ENCODE results near the gene ZFP2.
"Not testable (repeated sequence)": the region's sequence is repeated elsewhere in the genome, so short reads cannot be mapped to it uniquely, and the experiment has no call there.

Gene ZFP2

DNA sequence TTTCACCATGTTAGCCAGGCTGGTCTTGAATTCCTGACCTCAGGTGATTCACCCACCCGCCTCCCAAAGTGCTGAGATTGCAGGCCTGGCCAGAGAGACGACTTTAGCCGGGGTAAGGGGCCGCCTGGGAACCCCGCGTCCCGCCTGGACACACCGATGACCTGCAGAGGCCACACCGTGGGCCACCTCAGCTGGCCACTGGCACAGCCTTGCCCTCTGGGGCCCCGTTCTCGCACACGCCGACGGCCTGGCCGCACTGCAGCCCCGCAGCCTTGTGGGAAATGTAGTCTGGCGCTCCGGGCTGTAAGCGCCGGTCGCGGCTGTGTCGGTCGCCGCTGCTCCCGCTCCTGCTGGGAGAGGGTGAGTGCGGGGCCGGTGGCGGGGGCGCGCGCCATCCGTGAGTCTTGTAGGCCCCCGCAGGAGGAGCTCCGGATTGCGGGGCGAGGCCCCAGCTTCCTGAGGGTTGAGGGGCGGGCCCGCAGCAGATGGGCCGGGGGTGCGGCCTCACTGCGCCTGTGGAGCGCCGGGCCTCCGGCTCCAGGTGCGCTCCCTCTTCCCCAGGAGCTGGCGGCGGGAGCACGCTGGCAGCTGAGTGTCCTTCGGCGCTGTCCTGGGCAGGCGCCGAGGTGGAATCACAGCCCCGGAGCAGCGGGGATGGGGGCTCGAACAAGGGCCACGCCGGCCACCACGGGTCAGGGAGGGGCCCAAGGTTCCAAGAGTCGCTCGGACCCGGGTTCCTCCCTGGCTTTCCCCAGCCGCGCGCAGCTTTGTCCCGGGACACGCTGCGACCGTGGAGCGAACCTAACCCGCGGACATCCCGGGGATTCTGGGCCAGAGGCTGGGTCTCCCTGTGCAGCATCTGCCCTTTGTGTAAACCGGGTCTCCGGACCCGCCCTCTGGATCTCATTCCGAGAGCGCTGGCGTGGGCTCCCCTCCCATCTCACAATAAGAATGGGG, at the start of gene ZFP2:
ZFP2 (plus strand) TSS at position 299 of the 957 bp plus-strand sequence. CDS start 35,401 bp downstream, outside the sequence.
- peak in 52 of 56 donors; percentile 5 to 80 (median 53) for DNase-seq

- no peak for DNase-seq
Measured at GRCh38 chr5:178849316-178849715, 46.4 kb upstream of the ZFP2 start.

GRCh38 chr5:178851951-178852350, 43.8 kb upstream of the ZFP2 start:
- DNase-seq, result no peak

- DNase-seq, result no peak
Measured at GRCh38 chr5:178854284-178854683, 41.4 kb upstream of the ZFP2 start.

GRCh38 chr5:178859625-178860521, 35.8 kb upstream of the ZFP2 start, which contains the start of gene ZNF354B:
TSS of gene ZNF354B (plus strand) at chr5:178859953. CDS start at chr5:178861048, 1,095 bp downstream.
- DNase-seq, result peak; percentile 41 to 94 (median 86)

- not testable (repeated sequence) for DNase-seq
Measured at GRCh38 chr5:178860615-178861014, 35.1 kb upstream of the ZFP2 start.

DNA sequence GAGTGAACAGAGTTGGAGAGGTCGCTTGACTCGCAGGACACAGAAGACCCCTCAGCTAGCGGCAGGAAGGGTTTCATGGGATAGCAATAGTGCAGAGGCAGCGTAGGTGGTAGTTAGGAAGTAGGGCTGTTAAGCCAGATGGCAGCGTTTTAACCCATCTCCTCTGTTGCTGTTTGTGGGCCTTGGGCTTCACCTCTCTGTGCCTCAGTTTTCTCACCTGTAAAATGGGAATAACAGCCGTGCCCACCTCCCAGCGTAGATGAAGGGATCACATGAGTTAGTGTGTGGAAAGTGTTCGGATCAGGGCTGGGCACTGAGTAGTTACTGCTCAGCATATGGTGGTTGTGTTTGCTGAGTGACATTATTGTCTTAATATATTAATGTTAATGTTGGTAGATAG, 34.1 kb upstream of the ZFP2 start:
- no peak for DNase-seq

DNA sequence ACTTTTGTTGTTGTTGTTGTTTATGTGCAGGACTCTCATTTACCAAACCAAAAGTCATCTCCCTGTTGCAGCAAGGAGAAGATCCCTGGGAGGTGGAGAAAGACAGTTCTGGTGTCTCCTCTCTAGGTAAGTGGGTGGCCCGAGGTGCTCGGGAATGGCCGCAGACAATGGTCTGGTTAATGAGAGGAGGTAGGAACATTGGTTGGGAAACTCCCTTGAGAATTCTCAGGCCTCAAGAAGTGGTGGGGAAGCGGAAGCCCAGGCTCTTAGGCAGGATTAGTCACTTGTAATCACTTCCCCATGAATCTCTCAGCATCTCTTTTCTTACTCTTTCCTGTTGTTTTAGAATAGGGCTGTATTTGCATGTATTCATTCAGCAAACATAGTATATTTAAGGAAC, 28.8 kb upstream of the ZFP2 start:
- DNase-seq, result no peak

GRCh38 chr5:178869577-178869976, 26.1 kb upstream of the ZFP2 start:
- no peak for DNase-seq

DNA sequence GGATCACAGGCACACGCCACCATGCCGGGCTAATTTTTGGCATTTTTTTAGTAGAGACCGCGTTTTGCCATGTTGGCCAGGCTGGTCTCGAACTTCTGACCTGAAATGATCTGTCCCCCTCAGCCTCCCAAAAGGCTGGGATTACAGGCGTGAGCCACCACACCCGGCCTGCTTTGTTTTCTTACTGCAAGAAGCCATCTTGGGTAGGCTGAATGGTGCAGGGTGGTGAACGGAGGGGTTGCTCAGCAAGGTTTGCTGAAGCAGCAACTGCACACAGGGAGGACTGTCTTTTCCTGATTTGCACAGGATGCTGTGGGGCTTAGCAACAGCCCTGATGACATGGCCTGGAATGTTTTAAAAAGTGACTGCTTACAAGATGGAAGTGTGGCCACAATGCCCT, 25.3 kb upstream of the ZFP2 start:
- DNase-seq, result no peak

DNA sequence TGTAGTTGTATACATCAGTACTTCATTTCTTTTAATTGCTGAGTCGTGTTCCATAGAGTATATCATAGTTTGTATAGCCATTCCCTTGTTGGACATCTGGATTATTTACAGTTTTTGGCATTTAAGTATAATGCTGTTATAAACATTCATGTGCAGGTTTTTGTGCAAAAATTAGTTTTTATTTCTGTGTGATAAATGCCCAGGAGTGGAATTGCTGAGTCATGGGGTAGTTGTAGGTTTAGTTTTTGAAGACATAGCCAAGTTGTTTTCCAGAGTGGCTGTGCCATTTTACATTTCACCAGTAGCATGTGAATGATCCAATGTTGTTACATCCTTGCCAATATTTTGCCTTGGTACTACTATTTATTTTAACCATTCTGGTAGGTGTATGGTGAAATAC, 23.4 kb upstream of the ZFP2 start:
- DNase-seq, result no peak

DNA sequence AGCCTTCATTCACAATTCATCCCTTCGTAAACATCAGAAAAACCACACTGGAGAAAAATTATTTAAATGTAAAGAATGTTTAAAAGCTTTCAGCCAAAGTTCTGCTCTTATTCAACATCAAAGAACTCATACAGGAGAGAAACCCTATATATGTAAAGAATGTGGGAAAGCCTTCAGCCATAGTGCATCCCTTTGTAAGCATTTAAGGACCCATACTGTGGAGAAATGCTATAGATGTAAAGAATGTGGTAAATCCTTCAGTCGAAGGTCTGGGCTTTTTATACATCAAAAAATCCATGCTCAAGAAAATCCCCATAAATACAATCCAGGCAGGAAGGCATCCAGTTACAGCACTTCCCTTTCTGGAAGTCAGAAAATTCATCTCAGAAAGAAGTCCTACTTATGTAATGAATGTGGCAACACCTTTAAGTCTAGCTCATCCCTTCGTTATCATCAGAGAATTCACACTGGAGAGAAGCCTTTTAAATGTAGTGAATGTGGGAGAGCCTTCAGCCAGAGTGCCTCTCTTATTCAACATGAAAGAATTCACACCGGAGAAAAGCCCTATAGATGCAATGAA, 12.5 kb upstream of the ZFP2 start:
- not testable (repeated sequence) for DNase-seq

DNA sequence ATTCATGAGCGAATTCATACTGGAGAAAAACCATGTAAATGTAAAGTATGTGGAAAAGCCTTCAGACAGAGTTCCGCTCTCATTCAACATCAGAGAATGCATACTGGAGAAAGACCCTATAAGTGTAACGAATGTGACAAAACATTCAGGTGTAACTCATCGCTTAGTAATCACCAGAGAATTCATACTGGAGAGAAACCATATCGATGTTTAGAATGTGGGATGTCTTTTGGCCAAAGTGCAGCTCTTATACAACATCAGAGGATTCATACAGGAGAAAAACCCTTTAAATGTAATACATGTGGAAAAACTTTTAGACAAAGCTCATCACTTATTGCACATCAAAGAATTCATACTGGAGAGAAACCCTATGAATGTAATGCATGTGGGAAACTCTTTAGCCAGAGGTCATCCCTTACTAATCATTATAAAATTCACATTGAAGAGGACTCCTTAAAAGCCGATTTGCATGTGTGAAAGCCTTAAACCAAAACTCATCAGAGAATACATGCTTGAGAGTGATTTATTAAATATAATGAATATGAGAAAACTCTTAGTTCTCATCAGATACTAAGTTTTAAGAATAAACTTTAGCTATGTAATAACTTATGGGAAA, 11.8 kb upstream of the ZFP2 start:
- no peak for DNase-seq

DNA sequence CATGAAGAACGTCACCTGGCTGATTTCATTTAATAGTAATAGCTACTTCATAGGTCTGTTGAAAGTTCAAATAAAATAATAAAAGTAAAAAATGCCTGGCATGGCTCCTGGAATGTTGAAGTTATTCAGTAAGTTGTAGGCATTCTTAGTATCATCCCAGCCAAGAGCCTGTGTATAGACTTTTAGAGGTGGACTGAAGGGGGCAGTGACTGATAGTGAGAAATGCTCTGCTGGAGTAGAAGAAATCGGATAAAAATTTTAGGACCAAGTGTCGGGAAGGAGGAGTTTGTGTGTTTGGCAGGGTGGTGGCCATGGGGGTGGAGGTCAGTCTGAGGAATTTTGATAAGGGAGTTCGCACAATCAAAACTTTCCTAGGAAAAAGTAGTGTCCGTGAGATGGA, 3.6 kb downstream of the ZFP2 start:
- DNase-seq, result no peak

DNA sequence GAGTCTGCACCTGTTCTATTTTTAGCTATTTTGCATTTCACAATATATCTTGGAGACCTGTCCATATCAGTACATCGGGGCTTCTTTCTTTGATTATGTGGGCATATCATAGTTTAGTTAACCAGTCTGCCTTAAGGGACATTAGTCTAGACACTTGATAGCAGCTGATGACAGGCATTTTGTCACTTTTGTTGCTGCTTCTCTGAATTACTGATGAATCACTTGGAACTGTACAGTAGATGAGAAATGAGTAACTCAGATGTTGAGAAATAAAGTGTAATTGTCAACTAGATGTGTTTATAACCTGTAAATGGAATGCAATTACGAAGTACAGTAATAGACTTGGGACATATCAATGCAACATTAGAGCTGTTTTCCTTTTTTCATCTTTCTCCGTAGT, 7.1 kb downstream of the ZFP2 start:
- DNase-seq, result no peak

GRCh38 chr5:178931846-178932760, 36.4 kb downstream of the ZFP2 start:
- no peak for DNase-seq

- DNase-seq, result peak; percentile 58 to 98 (median 94)
Measured at GRCh38 chr5:178940569-178941360, 45.1 kb downstream of the ZFP2 start, which contains the start of gene ZNF454. TSS of gene ZNF454 (plus strand) at chr5:178941198. CDS start at chr5:178942792, 1,594 bp downstream.

GRCh38 chr5:178941361-178941760, 45.6 kb downstream of the ZFP2 start:
- DNase-seq, result peak in 10 of 56 donors; percentile 2 to 43 (median 28)

Data from nucleus accumbens (tissue), 56 donors.